ENCODE measurements around the gene TSSK2. TPM values are rescaled to one million over a fixed set of nuclear protein-coding genes. Genes with fewer than 3 reads are reported as not detected.
A peak's percentile ranks its signal among the peaks of the same experiment; 100 is the strongest.

The TSSK2 gene
- total RNA-seq, 4 donors from 2014 or later = 0.19 to 0.33 (median 0.25) TPM; not detected in 1

- intact Hi-C loops (cut with DNase I; ENCODE audit: low total_unique reads) (no loop called here), in situ Hi-C loops (cut with MboI; ENCODE audit: low sequenced_read_pairs in 4 of 4) (no loop called here)
- Histone ChIP-seq H3K36me3 (no peaks in the 10 kb centered on the region), H3K9me3 (no peaks in the 10 kb centered on the region), H3K27me3 (no peaks in the 10 kb centered on the region), H3K27ac (peak overlapping the region in 2 of 4 donors; percentile 6 to 90), H3K4me3 (no peak overlapping the region), H3K4me1 (peaks cover 61 to 80% of the 10 kb centered on the region in 2 donors)
- DNase-seq (peak in 1 of 2 donors; percentile 23), ATAC-seq (no peak)
- TF ChIP-seq, protein P1, sequence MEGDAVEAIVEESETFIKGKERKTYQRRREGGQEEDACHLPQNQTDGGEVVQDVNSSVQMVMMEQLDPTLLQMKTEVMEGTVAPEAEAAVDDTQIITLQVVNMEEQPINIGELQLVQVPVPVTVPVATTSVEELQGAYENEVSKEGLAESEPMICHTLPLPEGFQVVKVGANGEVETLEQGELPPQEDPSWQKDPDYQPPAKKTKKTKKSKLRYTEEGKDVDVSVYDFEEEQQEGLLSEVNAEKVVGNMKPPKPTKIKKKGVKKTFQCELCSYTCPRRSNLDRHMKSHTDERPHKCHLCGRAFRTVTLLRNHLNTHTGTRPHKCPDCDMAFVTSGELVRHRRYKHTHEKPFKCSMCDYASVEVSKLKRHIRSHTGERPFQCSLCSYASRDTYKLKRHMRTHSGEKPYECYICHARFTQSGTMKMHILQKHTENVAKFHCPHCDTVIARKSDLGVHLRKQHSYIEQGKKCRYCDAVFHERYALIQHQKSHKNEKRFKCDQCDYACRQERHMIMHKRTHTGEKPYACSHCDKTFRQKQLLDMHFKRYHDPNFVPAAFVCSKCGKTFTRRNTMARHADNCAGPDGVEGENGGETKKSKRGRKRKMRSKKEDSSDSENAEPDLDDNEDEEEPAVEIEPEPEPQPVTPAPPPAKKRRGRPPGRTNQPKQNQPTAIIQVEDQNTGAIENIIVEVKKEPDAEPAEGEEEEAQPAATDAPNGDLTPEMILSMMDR (IDR thresholded peaks at IDR 0.05 in 4 of 5, conservative IDR thresholded peaks at IDR 0.05 in 1 of 5) = no peak
- TF ChIP-seq POLR2A (IDR thresholded peaks at IDR 0.05) = no peak
These were observed 20.0 kb upstream of the TSSK2 start for GRCh38 chr22:19111140-19111539.

DNA sequence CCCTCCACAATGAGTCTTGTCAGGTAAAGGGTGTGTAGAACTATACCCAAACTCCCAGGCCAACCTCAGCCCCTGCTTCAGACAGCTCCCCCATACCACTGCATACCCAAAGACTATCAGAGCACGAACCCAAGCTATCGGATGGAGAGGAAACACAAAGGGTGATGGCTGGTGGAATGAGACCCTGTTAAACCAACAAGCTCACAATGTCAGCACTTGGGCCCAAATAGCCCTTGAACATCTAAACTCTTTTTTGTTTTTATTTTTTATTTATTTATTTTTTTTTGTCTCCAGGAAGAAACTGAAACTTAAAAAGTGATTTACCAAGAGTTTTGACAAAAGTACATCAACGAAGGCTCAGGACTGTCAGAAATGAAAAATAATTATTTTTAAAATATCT, 19.5 kb upstream of the TSSK2 start:
- intact Hi-C loops (cut with DNase I; ENCODE audit: low total_unique reads) (no loop called here), in situ Hi-C loops (cut with MboI; ENCODE audit: low sequenced_read_pairs in 4 of 4) (no loop called here)
- TF ChIP-seq, protein P1 (IDR thresholded peaks at IDR 0.05 in 4 of 5, conservative IDR thresholded peaks at IDR 0.05 in 1 of 5) = no peak
- TF ChIP-seq POLR2A (IDR thresholded peaks at IDR 0.05) = no peak
- ATAC-seq (no peak), DNase-seq (peak in 1 of 2 donors; percentile 2)
- Histone ChIP-seq H3K9me3 (no peaks in the 10 kb centered on the region), H3K4me3 (no peak overlapping the region), H3K27me3 (no peaks in the 10 kb centered on the region), H3K36me3 (no peaks in the 10 kb centered on the region), H3K4me1 (peaks cover 59 to 80% of the 10 kb centered on the region in 2 donors), H3K27ac (peak overlapping the region in 1 of 4 donors; percentile 90)

GRCh38 chr22:19113429-19113828, 17.7 kb upstream of the TSSK2 start:
- ATAC-seq = no peak
- peak in 1 of 2 donors; percentile 5 for DNase-seq
- Histone ChIP-seq H3K36me3 (no peaks in the 10 kb centered on the region), H3K9me3 (no peaks in the 10 kb centered on the region), H3K4me1 (peaks cover 58 to 80% of the 10 kb centered on the region in 2 donors), H3K27ac (no peak overlapping the region), H3K27me3 (no peaks in the 10 kb centered on the region), H3K4me3 (no peak overlapping the region)
- in situ Hi-C loops (cut with MboI; ENCODE audit: low sequenced_read_pairs in 4 of 4) (no loop called here), intact Hi-C loops (cut with DNase I; ENCODE audit: low total_unique reads) (no loop called here)
- TF ChIP-seq, protein P1 (IDR thresholded peaks at IDR 0.05 in 4 of 5, conservative IDR thresholded peaks at IDR 0.05 in 1 of 5) = no peak
- no peak for TF ChIP-seq POLR2A (IDR thresholded peaks at IDR 0.05)

GRCh38 chr22:19114984-19115552, 16.0 kb upstream of the TSSK2 start:
- Histone ChIP-seq H3K4me3 (no peak overlapping the region), H3K36me3 (no peaks in the 10 kb centered on the region), H3K9me3 (no peaks in the 10 kb centered on the region), H3K27me3 (no peaks in the 10 kb centered on the region), H3K4me1 (peaks cover 58 to 80% of the 10 kb centered on the region in 2 donors), H3K27ac (peak overlapping the region in 1 of 4 donors; percentile 34)
- in situ Hi-C loops (cut with MboI; ENCODE audit: low sequenced_read_pairs in 4 of 4) (no loop called here), intact Hi-C loops (cut with DNase I; ENCODE audit: low total_unique reads) (no loop called here)
- TF ChIP-seq, protein P1 (IDR thresholded peaks at IDR 0.05 in 4 of 5, conservative IDR thresholded peaks at IDR 0.05 in 1 of 5) = no peak
- TF ChIP-seq POLR2A (IDR thresholded peaks at IDR 0.05) = no peak
- peak in 1 of 2 donors; percentile 26 for ATAC-seq
- peak in 1 of 2 donors; percentile 16 for DNase-seq

All from gastrocnemius medialis (tissue), 4 donors.